DND-41 (cell line): Measurements from ENCODE around the gene UBE3B.

ENCODE experiments used
- ATAC-seq: fragments of 200-7000 bp; cut with Tn5 transposase; 3 replicates; pipeline ENCODE4 v1.9.1; 2021; ENCODE audit warnings: low read depth; ENCODE audit not compliant: insufficient read depth
- DNase-seq: peaks from one replicate; pipeline ENCODE4 v3.0.0-alpha.2; 2020
- H2AFZ ChIP-seq: 2 replicates; pipeline ENCODE4 v1.6.0; 2012; ENCODE audit warnings: low read depth, low read length
- H3K27ac ChIP-seq: 2 replicates; pipeline ENCODE4 v1.5.1; 2012; ENCODE audit warnings: low read length, inconsistent platforms
- H3K27me3 ChIP-seq: fragments of 200-600 bp; sonication (generic); 2 replicates; pipeline ENCODE4 v1.6.0; 2012; ENCODE audit warnings: low read length, mild to moderate bottlenecking, inconsistent platforms; ENCODE audit not compliant: insufficient read depth, poor library complexity
- H3K36me3 ChIP-seq: 2 replicates; pipeline ENCODE4 v1.5.1; 2012; ENCODE audit warnings: low read length, inconsistent platforms; ENCODE audit not compliant: insufficient read depth
- H3K4me1 ChIP-seq: 2 replicates; pipeline ENCODE4 v1.5.1; 2012; ENCODE audit warnings: mild to moderate bottlenecking, low read length; ENCODE audit not compliant: insufficient read depth
- H3K4me2 ChIP-seq: 2 replicates; pipeline ENCODE4 v1.6.0; 2012; ENCODE audit warnings: mild to moderate bottlenecking, moderate library complexity, low read length, inconsistent platforms; ENCODE audit not compliant: insufficient read depth
- H3K4me3 ChIP-seq, 2 experiments: fragments of 200-600 bp in 1 of 2; shearing (Covaris generic) in 1 of 2; 2 replicates each; pipeline ENCODE4 v1.5.1; 2012 to 2016; ENCODE audit warnings: inconsistent platforms in 2 of 2, low read length in 2 of 2, mild to moderate bottlenecking in 2 of 2, low read depth in 1 of 2, moderate library complexity in 1 of 2
- H3K79me2 ChIP-seq: 2 replicates; pipeline ENCODE4 v1.6.0; 2012; ENCODE audit warnings: low read length, inconsistent platforms; ENCODE audit not compliant: insufficient read depth
- H3K9ac ChIP-seq: 2 replicates; pipeline ENCODE4 v1.6.0; 2012; ENCODE audit warnings: low read depth, mild to moderate bottlenecking, inconsistent platforms, low read length, moderate library complexity
- H3K9me3 ChIP-seq: 2 replicates; pipeline ENCODE4 v1.5.1; 2012; ENCODE audit warnings: low read length, moderate library complexity, mild to moderate bottlenecking, inconsistent platforms; ENCODE audit not compliant: insufficient read depth, severe bottlenecking
- H4K20me1 ChIP-seq: 2 replicates; pipeline ENCODE4 v1.6.0; 2012; ENCODE audit warnings: low read length; ENCODE audit not compliant: insufficient read depth
- CTCF ChIP-seq: IDR thresholded peaks from 2 replicates; pipeline ENCODE4 v1.5.1; 2012; ENCODE audit warnings: borderline replicate concordance, low read length, moderate library complexity, mild to moderate bottlenecking; ENCODE audit not compliant: poor library complexity, severe bottlenecking; ENCODE audit errors: extremely low read depth
- EZH2 ChIP-seq: IDR thresholded peaks from 3 replicates; pipeline ENCODE4 v1.6.1; 2012; ENCODE audit warnings: borderline replicate concordance, low read depth, mild to moderate bottlenecking, moderate library complexity, low read length, inconsistent platforms; ENCODE audit not compliant: severe bottlenecking

UBE3B gene

GRCh38 chr12:109463756-109464155 is 13.7 kb upstream of the UBE3B start:
- H3K36me3 ChIP-seq: peaks cover 42% of the 10 kb centered on the region
- no peak for DNase-seq
- H3K9ac ChIP-seq: no peak overlapping the region
- no peaks in the 10 kb centered on the region for H3K27me3 ChIP-seq
- TF ChIP-seq EZH2 (no peak), CTCF (no peak)
- no peak for ATAC-seq
- no peak overlapping the region for H3K4me2 ChIP-seq
- no peaks in the 10 kb centered on the region for H3K4me1 ChIP-seq
- H3K27ac ChIP-seq: no peak overlapping the region
- peaks cover 76% of the 10 kb centered on the region for H4K20me1 ChIP-seq
- H2AFZ ChIP-seq: no peak overlapping the region
- H3K9me3 ChIP-seq: no peaks in the 10 kb centered on the region
- no peak overlapping the region for H3K4me3 ChIP-seq
- H3K79me2 ChIP-seq: peaks cover 73% of the 10 kb centered on the region

- ATAC-seq (no peak), DNase-seq (no peak)
- Histone ChIP-seq H2AFZ (no peak overlapping the region), H3K9ac (no peak overlapping the region), H3K79me2 (peaks cover 82% of the 10 kb centered on the region), H3K4me3 (no peak overlapping the region), H3K27me3 (no peaks in the 10 kb centered on the region), H3K27ac (no peak overlapping the region), H4K20me1 (peaks cover 83% of the 10 kb centered on the region), H3K4me2 (no peak overlapping the region), H3K36me3 (peaks cover 45% of the 10 kb centered on the region), H3K4me1 (no peaks in the 10 kb centered on the region), H3K9me3 (no peaks in the 10 kb centered on the region)
- TF ChIP-seq CTCF: no peak
- no peak for TF ChIP-seq EZH2
These were observed 12.6 kb upstream of the UBE3B start for GRCh38 chr12:109464642-109465351.

- H3K36me3 ChIP-seq: peaks cover 40% of the 10 kb centered on the region
- H3K79me2 ChIP-seq: peaks cover 88% of the 10 kb centered on the region
- no peak overlapping the region for H3K9ac ChIP-seq
- H2AFZ ChIP-seq: no peak overlapping the region
- H4K20me1 ChIP-seq: peaks cover 77% of the 10 kb centered on the region
- H3K4me3 ChIP-seq: no peak overlapping the region
- no peak overlapping the region for H3K27ac ChIP-seq
- no peaks in the 10 kb centered on the region for H3K4me1 ChIP-seq
- no peak for TF ChIP-seq EZH2
- TF ChIP-seq CTCF: no peak
- DNase-seq (no peak), ATAC-seq (no peak)
- H3K9me3 ChIP-seq: no peaks in the 10 kb centered on the region
- no peak overlapping the region for H3K4me2 ChIP-seq
- H3K27me3 ChIP-seq: no peaks in the 10 kb centered on the region
These were observed 11.1 kb upstream of the UBE3B start for GRCh38 chr12:109466305-109466704.
